Fibroblast of the aortic adventitia (primary cell): ENCODE measurements around the gene SHISA3. TPM values are rescaled to one million over a fixed set of nuclear protein-coding genes. Genes with fewer than 3 reads are reported as not detected.

Experiments
- DNase-seq: peaks from one replicate; pipeline ENCODE4 v3.0.0-alpha.2; 2010; ENCODE audit warnings: low read depth
- H3K4me3 ChIP-seq: 2 replicates; pipeline ENCODE4 v1.5.1; 2011; ENCODE audit warnings: low read depth, mild to moderate bottlenecking, control low read depth, low read length, moderate library complexity
- total RNA-seq: library from RNA; depleted of rRNA; stranded (reverse); fragments of >200 nt; gene quantifications from 2 replicates; pipeline ENCODE4 v1.2.3, GENCODE V29; 2012; ENCODE audit warnings: low replicate concordance
- TF ChIP-seq, protein P1 (sequence below): IDR thresholded peaks from 2 replicates; pipeline ENCODE4 v1.5.1; 2011; ENCODE audit warnings: mild to moderate bottlenecking, low read length, control low read depth, inconsistent platforms; ENCODE audit not compliant: insufficient read depth

The SHISA3 gene
- total RNA-seq, 1 donor, result 6.0 TPM

DNA sequence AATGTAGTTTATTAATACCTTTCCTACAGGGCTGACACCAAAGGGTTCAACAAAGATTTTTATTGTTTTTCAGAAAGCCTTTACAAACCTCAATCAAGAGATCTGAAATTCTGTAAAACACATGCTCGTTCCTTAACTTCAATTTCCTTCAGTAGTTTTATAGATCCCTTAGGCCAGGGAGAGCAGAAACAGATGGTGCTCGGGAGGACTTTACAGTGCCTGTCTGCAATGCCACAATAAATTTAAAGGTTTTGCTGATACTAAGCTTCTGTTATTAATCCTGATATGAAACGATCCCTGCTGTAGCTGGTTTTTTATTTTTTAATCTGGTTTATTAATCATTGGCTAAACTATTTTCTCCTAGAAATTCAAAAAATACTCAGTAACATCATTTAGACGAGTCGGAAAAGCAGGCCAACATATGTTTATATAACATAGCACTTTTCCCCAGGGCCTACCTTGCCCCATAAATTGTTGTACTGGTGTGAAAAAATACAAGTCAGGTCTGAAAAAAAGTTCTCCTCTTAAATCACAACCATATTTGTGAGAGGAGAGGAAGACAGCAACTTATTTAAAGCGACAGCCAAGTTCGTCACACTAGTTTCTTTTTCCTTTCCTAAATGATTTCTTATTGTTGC, 39.8 kb downstream of the SHISA3 start:
- TF ChIP-seq, protein P1, sequence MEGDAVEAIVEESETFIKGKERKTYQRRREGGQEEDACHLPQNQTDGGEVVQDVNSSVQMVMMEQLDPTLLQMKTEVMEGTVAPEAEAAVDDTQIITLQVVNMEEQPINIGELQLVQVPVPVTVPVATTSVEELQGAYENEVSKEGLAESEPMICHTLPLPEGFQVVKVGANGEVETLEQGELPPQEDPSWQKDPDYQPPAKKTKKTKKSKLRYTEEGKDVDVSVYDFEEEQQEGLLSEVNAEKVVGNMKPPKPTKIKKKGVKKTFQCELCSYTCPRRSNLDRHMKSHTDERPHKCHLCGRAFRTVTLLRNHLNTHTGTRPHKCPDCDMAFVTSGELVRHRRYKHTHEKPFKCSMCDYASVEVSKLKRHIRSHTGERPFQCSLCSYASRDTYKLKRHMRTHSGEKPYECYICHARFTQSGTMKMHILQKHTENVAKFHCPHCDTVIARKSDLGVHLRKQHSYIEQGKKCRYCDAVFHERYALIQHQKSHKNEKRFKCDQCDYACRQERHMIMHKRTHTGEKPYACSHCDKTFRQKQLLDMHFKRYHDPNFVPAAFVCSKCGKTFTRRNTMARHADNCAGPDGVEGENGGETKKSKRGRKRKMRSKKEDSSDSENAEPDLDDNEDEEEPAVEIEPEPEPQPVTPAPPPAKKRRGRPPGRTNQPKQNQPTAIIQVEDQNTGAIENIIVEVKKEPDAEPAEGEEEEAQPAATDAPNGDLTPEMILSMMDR, result no peak
- DNase-seq, result no peak
- H3K4me3 ChIP-seq, result no peak overlapping the region

DNA sequence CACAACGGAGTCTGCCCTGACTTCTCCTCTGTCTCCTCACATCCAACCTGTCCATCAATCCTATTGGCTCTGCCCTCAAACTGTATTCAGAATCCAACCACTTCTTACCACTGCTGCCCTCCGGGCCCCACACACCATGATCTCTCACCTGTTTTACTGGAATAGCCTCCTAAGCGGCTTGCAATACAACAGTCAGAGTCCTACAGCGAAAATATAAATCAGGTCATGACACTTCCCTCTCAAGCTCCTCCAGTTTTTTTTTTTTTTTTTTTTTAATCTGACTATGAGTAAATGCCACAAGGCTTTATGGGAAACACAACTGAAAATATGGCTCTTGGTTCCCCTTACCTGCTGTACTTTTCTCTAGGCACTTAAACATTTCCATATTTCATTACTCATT, 42.8 kb downstream of the SHISA3 start:
- no peak overlapping the region for H3K4me3 ChIP-seq
- TF ChIP-seq, protein P1, result no peak
- DNase-seq, result no peak

DNA sequence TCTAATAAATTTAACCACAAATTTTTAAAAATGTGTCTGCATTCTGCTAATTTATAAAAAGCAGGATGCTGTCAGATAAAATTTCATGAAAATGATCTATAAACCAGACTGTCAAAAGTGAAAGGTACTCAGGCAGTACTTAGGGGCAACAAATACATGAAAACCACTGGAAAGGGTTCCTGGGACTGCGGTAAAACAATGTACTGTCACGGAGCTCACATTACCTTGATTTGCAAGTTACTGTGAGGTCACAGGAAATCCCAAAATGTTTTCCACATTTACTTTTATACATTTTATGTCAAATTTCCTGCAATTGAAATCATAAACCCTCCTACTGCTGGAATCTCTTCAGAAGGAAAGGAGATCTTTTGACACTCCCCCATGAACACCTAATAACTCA, 45.3 kb downstream of the SHISA3 start:
- no peak for DNase-seq
- no peak overlapping the region for H3K4me3 ChIP-seq
- TF ChIP-seq, protein P1, result no peak

DNA sequence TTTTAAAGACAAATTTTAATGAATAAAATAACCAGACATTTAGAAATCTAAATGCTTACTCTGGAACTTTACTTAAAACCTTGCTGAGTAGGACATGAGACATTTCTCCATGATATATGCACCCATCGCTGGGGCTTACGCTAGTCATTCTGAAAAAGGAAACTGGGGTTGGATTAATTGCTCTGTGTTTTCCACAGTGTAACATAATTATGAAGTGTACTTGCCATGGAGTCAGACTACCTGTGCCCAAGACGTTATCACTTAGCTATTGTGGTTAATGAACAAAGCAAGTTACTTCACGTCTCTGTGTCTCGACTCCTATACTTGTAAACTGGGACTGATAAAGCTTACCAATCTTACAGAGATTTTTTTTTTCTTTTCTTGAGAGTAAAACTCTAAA, 47.8 kb downstream of the SHISA3 start:
- TF ChIP-seq, protein P1, result no peak

DNA sequence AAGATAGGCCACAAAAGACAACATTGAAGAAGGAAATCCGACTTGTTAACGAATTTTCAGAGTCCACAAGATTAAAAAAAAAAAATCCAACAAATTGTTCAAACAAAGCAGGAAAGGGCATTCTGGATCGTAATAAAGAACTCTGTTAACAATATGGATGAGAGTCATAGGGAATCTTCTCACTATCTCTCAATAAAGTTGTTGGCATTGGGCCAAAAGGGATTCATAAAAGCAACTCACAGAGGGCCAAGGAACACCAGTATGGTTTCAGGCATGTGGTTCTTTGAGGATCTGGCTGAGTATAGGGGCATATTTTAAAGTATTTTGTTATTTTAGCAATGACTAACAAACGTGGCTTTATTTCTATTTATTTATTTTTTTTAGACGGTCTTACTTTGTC, 49.5 kb downstream of the SHISA3 start:
- TF ChIP-seq, protein P1, result no peak
- DNase-seq, result no peak
- no peak overlapping the region for H3K4me3 ChIP-seq

More for the DNA sequence above, 47.8 kb downstream of the SHISA3 start:
- H3K4me3 ChIP-seq, result no peak overlapping the region
- DNase-seq, result no peak

Other genes starting within 250 kb of the SHISA3 start
- not detected in 2 replicates for gene BEND4, start 244.8 kb upstream of the SHISA3 start, total RNA-seq